ENCODE data around the gene MAD1L1. TPM values are rescaled to one million over a fixed set of nuclear protein-coding genes. Genes with fewer than 3 reads are reported as not detected.

Gene MAD1L1
- total and polyA plus RNA-seq, 2 donors (not counting 3 experiments of a cell fraction or from before 2014, with no cell fraction given) = 34.1 to 42.3 TPM

GRCh38 chr7:2123360-2123759, 109.4 kb downstream of the MAD1L1 start:
- dilution Hi-C loops (cut with MboI; ENCODE audit: extremely low pct_ligation_motif_present, low sequenced_read_pairs) = no loop called here
- Histone ChIP-seq H3K27me3 (ENCODE audit: control insufficient read depth in 2 of 2, insufficient read depth in 2 of 2, low read length in 2 of 2) (no peaks in the 10 kb centered on the region), H3K4me1 (ENCODE audit: control insufficient read depth, extremely low read depth, insufficient read depth, low read length) (no peaks in the 10 kb centered on the region), H3K9me1 (replicated peaks; ENCODE audit: control insufficient read depth, extremely low read depth, insufficient read depth, low read length) (no peaks in the 10 kb centered on the region), H2AFZ (ENCODE audit: low read depth, low read length) (no peak overlapping the region), H3K4me3 (replicated peaks in 1 of 3; ENCODE audit: insufficient read depth in 1 of 3, low read depth in 1 of 3, low read length in 3 of 3) (no peak overlapping the region), H3K4me2 (ENCODE audit: insufficient read depth, low read length) (no peak overlapping the region), H3K36me3 (ENCODE audit: control insufficient read depth in 2 of 2, extremely low read depth in 1 of 2, insufficient read depth in 2 of 2, low read length in 2 of 2) (no peaks in the 10 kb centered on the region), H3K9ac (replicated peaks; ENCODE audit: extremely low read depth, insufficient read depth, low read length) (no peak overlapping the region), H4K20me1 (replicated peaks; ENCODE audit: control insufficient read depth, extremely low read depth, insufficient read depth, low read length) (no peaks in the 10 kb centered on the region), H3K27ac (ENCODE audit: insufficient read depth, low read depth, low read length) (no peak overlapping the region), H3K9me3 (replicated peaks; ENCODE audit: control insufficient read depth, insufficient read depth, low read length) (no peaks in the 10 kb centered on the region), H3K79me2 (ENCODE audit: control insufficient read depth, insufficient read depth, low read length) (no peaks in the 10 kb centered on the region)
- DNase-seq (ENCODE audit: low read depth, low spot score) (no peak), FAIRE-seq (no peak)
- ChIA-PET POLR2A (no interaction called here), CTCF (interaction anchor here (1.1 kb wide), 1 partner anchor 43 kb away, joined by 4 read pairs; no protein-coding TSS in a partner anchor)
- BruUV-seq (replicated peaks) = no TSS peak
- TF ChIP-seq EZH2 (IDR thresholded peaks at IDR 0.05; ENCODE audit: borderline replicate concordance, low read depth, low read length, severe bottlenecking) = no peak
- no peak for TF ChIP-seq POLR2A (IDR thresholded peaks at IDR 0.05; ENCODE audit: low read depth, low read length)
- TF ChIP-seq JUN (IDR thresholded peaks at IDR 0.05; ENCODE audit: borderline replicate concordance, insufficient read depth, insufficient read length, low read depth) = no peak
- no peak for TF ChIP-seq MYC (IDR thresholded peaks at IDR 0.05; ENCODE audit: low read depth, low read length)
- TF ChIP-seq MAX (IDR thresholded peaks at IDR 0.05; ENCODE audit: insufficient read depth, insufficient read length) = no peak
- no peak for TF ChIP-seq GATA2 (IDR thresholded peaks at IDR 0.05; ENCODE audit: insufficient read depth, insufficient read length, low read depth, low read length)
- no peak for TF ChIP-seq FOS (IDR thresholded peaks at IDR 0.05; ENCODE audit: borderline replicate concordance, insufficient read depth, low read length)
- TF ChIP-seq CTCF (IDR thresholded peaks at IDR 0.05; ENCODE audit: extremely low read depth in 1 of 2, insufficient read depth in 1 of 2, low read depth in 1 of 2, low read length in 2 of 2) = no peak
- TF ChIP-seq POLR2AphosphoS5 (IDR thresholded peaks at IDR 0.05; ENCODE audit: insufficient read depth, low read depth, low read length) = no peak
- intact Hi-C loops (cut with micrococcal nuclease) = no loop called here
